ENCODE measurements around the gene HSPB7. TPM values are rescaled to one million over a fixed set of nuclear protein-coding genes. Genes with fewer than 3 reads are reported as not detected.

The HSPB7 gene
- polyA plus RNA-seq, 1 donor (not counting 4 experiments of a cell fraction or from before 2014, with no cell fraction given): 0.05 TPM

GRCh38 chr1:16023050-16023653 lies 5.3 kb upstream of the HSPB7 start:
- Histone ChIP-seq H3K27me3 (ENCODE audit: control insufficient read depth, extremely low read depth, insufficient read depth, low read length) (peaks cover 6% of the 10 kb centered on the region), H3K4me1 (ENCODE audit: control insufficient read depth, extremely low read depth, insufficient read depth, low read length) (no peaks in the 10 kb centered on the region), H3K9me3 (ENCODE audit: control insufficient read depth, low read depth, low read length) (no peaks in the 10 kb centered on the region), H2AFZ (ENCODE audit: control insufficient read depth, low read length) (no peak overlapping the region), H3K36me3 (ENCODE audit: control insufficient read depth in 2 of 2, extremely low read depth in 1 of 2, insufficient read depth in 2 of 2, low read length in 2 of 2) (no peaks in the 10 kb centered on the region), H3K4me2 (ENCODE audit: control insufficient read depth, extremely low read depth, insufficient read depth, low read depth, low read length) (no peak overlapping the region), H3K9ac (ENCODE audit: control insufficient read depth, extremely low read depth, insufficient read depth, low read length) (no peak overlapping the region), H3K4me3 (ENCODE audit: control insufficient read depth in 2 of 3, extremely low read depth in 1 of 3, insufficient read depth in 2 of 3, low read depth in 1 of 3, low read length in 3 of 3) (no peak overlapping the region), H3K27ac (ENCODE audit: control insufficient read depth, insufficient read depth, low read length) (no peak overlapping the region), H3K9me1 (ENCODE audit: control insufficient read depth, extremely low read depth, insufficient read depth, low read length) (no peaks in the 10 kb centered on the region), H4K20me1 (ENCODE audit: control insufficient read depth, extremely low read depth, insufficient read depth, low read length) (peaks cover 4% of the 10 kb centered on the region), H3K79me2 (ENCODE audit: control insufficient read depth, insufficient read depth, low read length) (no peaks in the 10 kb centered on the region)
- no peak for TF ChIP-seq EZH2 (IDR thresholded peaks at IDR 0.05; ENCODE audit: low read length)
- TF ChIP-seq, protein P1, sequence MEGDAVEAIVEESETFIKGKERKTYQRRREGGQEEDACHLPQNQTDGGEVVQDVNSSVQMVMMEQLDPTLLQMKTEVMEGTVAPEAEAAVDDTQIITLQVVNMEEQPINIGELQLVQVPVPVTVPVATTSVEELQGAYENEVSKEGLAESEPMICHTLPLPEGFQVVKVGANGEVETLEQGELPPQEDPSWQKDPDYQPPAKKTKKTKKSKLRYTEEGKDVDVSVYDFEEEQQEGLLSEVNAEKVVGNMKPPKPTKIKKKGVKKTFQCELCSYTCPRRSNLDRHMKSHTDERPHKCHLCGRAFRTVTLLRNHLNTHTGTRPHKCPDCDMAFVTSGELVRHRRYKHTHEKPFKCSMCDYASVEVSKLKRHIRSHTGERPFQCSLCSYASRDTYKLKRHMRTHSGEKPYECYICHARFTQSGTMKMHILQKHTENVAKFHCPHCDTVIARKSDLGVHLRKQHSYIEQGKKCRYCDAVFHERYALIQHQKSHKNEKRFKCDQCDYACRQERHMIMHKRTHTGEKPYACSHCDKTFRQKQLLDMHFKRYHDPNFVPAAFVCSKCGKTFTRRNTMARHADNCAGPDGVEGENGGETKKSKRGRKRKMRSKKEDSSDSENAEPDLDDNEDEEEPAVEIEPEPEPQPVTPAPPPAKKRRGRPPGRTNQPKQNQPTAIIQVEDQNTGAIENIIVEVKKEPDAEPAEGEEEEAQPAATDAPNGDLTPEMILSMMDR (optimal IDR thresholded peaks at IDR 0.05 in 1 of 3, IDR thresholded peaks at IDR 0.05 in 1 of 3, conservative IDR thresholded peaks at IDR 0.05 in 1 of 3; ENCODE audit: extremely low read depth in 1 of 3, insufficient read depth in 2 of 3, low read length in 3 of 3): no peak
- dilution Hi-C loops (cut with MboI; ENCODE audit: extremely low pct_ligation_motif_present, low sequenced_read_pairs): no loop called here
- DNase-seq (ENCODE audit: low read depth, low spot score): no peak
- no peak for FAIRE-seq

DNA sequence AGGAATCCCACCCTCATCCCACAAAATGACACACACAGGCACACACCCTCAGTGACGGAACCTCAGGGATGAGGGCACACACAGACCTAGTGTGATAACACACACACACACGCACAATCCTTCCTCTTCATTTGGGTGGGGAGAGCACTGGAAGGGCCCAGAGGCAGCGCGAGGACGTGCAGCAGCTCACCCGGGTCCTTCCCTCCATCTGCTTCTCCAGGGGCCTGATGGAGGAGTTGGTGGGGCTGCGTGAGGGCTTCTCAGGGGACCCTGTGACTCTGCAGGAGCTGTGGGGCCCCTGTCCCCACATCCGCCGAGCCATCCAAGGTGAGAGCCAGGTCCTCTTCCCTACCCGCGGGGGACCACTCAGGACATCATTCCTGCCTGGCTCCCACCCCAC lies 4.5 kb upstream of the HSPB7 start:
- no peak overlapping the region for H3K4me3 ChIP-seq (ENCODE audit: control insufficient read depth in 2 of 3, extremely low read depth in 1 of 3, insufficient read depth in 2 of 3, low read depth in 1 of 3, low read length in 3 of 3)
- peaks cover 2% of the 10 kb centered on the region for H3K4me1 ChIP-seq (ENCODE audit: control insufficient read depth, extremely low read depth, insufficient read depth, low read length)
- H3K27ac ChIP-seq (ENCODE audit: control insufficient read depth, insufficient read depth, low read length): no peak overlapping the region
- no peak overlapping the region for H3K4me2 ChIP-seq (ENCODE audit: control insufficient read depth, extremely low read depth, insufficient read depth, low read depth, low read length)
- no peak overlapping the region for H3K9ac ChIP-seq (ENCODE audit: control insufficient read depth, extremely low read depth, insufficient read depth, low read length)
- H3K9me3 ChIP-seq (ENCODE audit: control insufficient read depth, low read depth, low read length): no peaks in the 10 kb centered on the region
- no peak for DNase-seq (ENCODE audit: low read depth, low spot score)
- H3K27me3 ChIP-seq (ENCODE audit: control insufficient read depth, extremely low read depth, insufficient read depth, low read length): peaks cover 5% of the 10 kb centered on the region
- no peaks in the 10 kb centered on the region for H3K9me1 ChIP-seq (ENCODE audit: control insufficient read depth, extremely low read depth, insufficient read depth, low read length)
- H2AFZ ChIP-seq (ENCODE audit: control insufficient read depth, low read length): no peak overlapping the region
- H3K36me3 ChIP-seq (ENCODE audit: control insufficient read depth in 2 of 2, extremely low read depth in 1 of 2, insufficient read depth in 2 of 2, low read length in 2 of 2): no peaks in the 10 kb centered on the region
- dilution Hi-C loops (cut with MboI; ENCODE audit: extremely low pct_ligation_motif_present, low sequenced_read_pairs): no loop called here
- H4K20me1 ChIP-seq (ENCODE audit: control insufficient read depth, extremely low read depth, insufficient read depth, low read length): peaks cover 5% of the 10 kb centered on the region
- TF ChIP-seq, protein P1 (optimal IDR thresholded peaks at IDR 0.05 in 1 of 3, IDR thresholded peaks at IDR 0.05 in 1 of 3, conservative IDR thresholded peaks at IDR 0.05 in 1 of 3; ENCODE audit: extremely low read depth in 1 of 3, insufficient read depth in 2 of 3, low read length in 3 of 3): no peak
- TF ChIP-seq EZH2 (IDR thresholded peaks at IDR 0.05; ENCODE audit: low read length): no peak
- no peaks in the 10 kb centered on the region for H3K79me2 ChIP-seq (ENCODE audit: control insufficient read depth, insufficient read depth, low read length)
- no peak for FAIRE-seq
